Gastrocnemius medialis (tissue), 4 donors: ENCODE measurements around the gene SLC22A2. TPM values are rescaled to one million over a fixed set of nuclear protein-coding genes. Genes with fewer than 3 reads are reported as not detected.

Experiments
- ATAC-seq, 2 donors: fragments of 150-250 bp; one replicate each; pipeline ENCODE4 v1.9.1; 2016
- DNase-seq, 2 donors: peaks; one replicate each; pipeline ENCODE4 v3.0.0-alpha.2; 2019
- H3K27ac ChIP-seq, 4 donors: fragments of 200-600 bp; sonication (generic); 1 replicate in 1 of 4; 2 replicates in 3 of 4; pipeline ENCODE4 v1.5.1; 2016 to 2018; ENCODE audit warnings: mild to moderate bottlenecking in 2 of 4, moderate library complexity in 1 of 4
- H3K27me3 ChIP-seq, 3 donors: fragments of 200-600 bp; sonication (generic) in 2 of 3; 1 replicate in 1 of 3; 2 replicates in 2 of 3; pipeline versions ENCODE4 v1.5.1 to v1.6.0; 2016 to 2019; ENCODE audit warnings: mild to moderate bottlenecking in 1 of 3, moderate library complexity in 1 of 3
- H3K36me3 ChIP-seq, 2 donors: fragments of 200-600 bp; sonication (generic) in 1 of 2; one replicate each; pipeline ENCODE4 v1.5.1; 2017 to 2018
- H3K4me1 ChIP-seq, 2 donors: fragments of 200-600 bp; sonication (generic) in 1 of 2; one replicate each; pipeline ENCODE4 v1.5.1; 2016 to 2017; ENCODE audit warnings: mild to moderate bottlenecking in 2 of 2
- H3K4me3 ChIP-seq, 4 donors: fragments of 200-600 bp; sonication (generic) in 3 of 4; 1 replicate in 1 of 4; 2 replicates in 3 of 4; pipeline ENCODE4 v1.5.1; 2016 to 2019; ENCODE audit warnings: mild to moderate bottlenecking in 2 of 4
- H3K9me3 ChIP-seq, 3 donors: fragments of 200-600 bp; sonication (generic) in 2 of 3; 1 replicate in 1 of 3; 2 replicates in 2 of 3; pipeline ENCODE4 v1.5.1; 2016 to 2019
- CTCF ChIP-seq, 5 experiments: fragments of 450-650 bp in 3 of 5; fragments of 200-600 bp in 2 of 5; sonication (generic) in 2 of 5; IDR thresholded peaks in 4 of 5; conservative IDR thresholded peaks in 1 of 5; 1 replicate in 4 of 5; 2 replicates in 1 of 5; pipeline ENCODE4 v1.5.1; 2016 to 2019; ENCODE audit warnings: antibody characterized with exemption in 5 of 5, mild to moderate bottlenecking in 3 of 5, moderate library complexity in 3 of 5
- POLR2A ChIP-seq, 2 donors: fragments of 450-650 bp; IDR thresholded peaks; one replicate each; pipeline ENCODE4 v1.6.1; 2017; ENCODE audit warnings: antibody characterized with exemption in 2 of 2, mild to moderate bottlenecking in 2 of 2, moderate library complexity in 2 of 2
- in situ Hi-C, 4 donors: fragments of 200-750 bp; cut with MboI; loops; one replicate each; pipeline versions ENCODE4 v1.15.0 to v1.8.0; 2017; ENCODE audit warnings: low sequenced_read_pairs in 4 of 4
- intact Hi-C: fragments of 100-400 bp; cut with DNase I; formaldehyde crosslinking; loops from one replicate; pipeline ENCODE4 v1.15.1; 2023; ENCODE audit warnings: low total_unique reads
- total RNA-seq, 4 donors: library from RNA; depleted of rRNA; stranded (reverse); fragments of >200 nt; gene quantifications; one replicate each; pipeline versions ENCODE4 v1.1.0 to v1.2.3, GENCODE V29; 2016

SLC22A2 gene
- total RNA-seq, 4 donors from 2014 or later, result not detected

- Histone ChIP-seq H3K4me1 (peaks cover 30 to 31% of the 10 kb centered on the region in 2 donors), H3K9me3 (no peaks in the 10 kb centered on the region), H3K36me3 (no peaks in the 10 kb centered on the region), H3K4me3 (no peak overlapping the region), H3K27me3 (no peaks in the 10 kb centered on the region), H3K27ac (peak overlapping the region; percentile 46 to 82 (median 73))
- in situ Hi-C loops, result no loop called here
- intact Hi-C loops, result loop anchor here (10.0 kb wide), 2 partner anchors 128 to 1148 kb away; no protein-coding TSS in a partner anchor
- DNase-seq, result no peak
- TF ChIP-seq CTCF (IDR thresholded peaks at IDR 0.05 in 4 of 5, conservative IDR thresholded peaks at IDR 0.05 in 1 of 5) (no peak), POLR2A (IDR thresholded peaks at IDR 0.05) (no peak)
- ATAC-seq, result peak in 1 of 2 donors; percentile 39
Measured at GRCh38 chr6:160273196-160273595, 14.6 kb upstream of the SLC22A2 start.

GRCh38 chr6:160272707-160273106 lies 14.1 kb upstream of the SLC22A2 start:
- in situ Hi-C loops, result no loop called here
- H3K4me1 ChIP-seq, result peaks cover 30 to 31% of the 10 kb centered on the region in 2 donors

GRCh38 chr6:160270347-160270746 lies 11.7 kb upstream of the SLC22A2 start:
- in situ Hi-C loops, result no loop called here
- ATAC-seq, result no peak
- H3K27ac ChIP-seq, result no peak overlapping the region
- H3K36me3 ChIP-seq, result no peaks in the 10 kb centered on the region
- TF ChIP-seq CTCF (IDR thresholded peaks at IDR 0.05 in 4 of 5, conservative IDR thresholded peaks at IDR 0.05 in 1 of 5) (no peak), POLR2A (IDR thresholded peaks at IDR 0.05) (no peak)
- H3K9me3 ChIP-seq, result no peaks in the 10 kb centered on the region
- intact Hi-C loops, result loop anchor here (10.0 kb wide), 2 partner anchors 126 to 1146 kb away; no protein-coding TSS in a partner anchor
- no peaks in the 10 kb centered on the region for H3K27me3 ChIP-seq
- no peak for DNase-seq
- H3K4me3 ChIP-seq, result no peak overlapping the region
- peaks cover 20 to 21% of the 10 kb centered on the region in 2 donors for H3K4me1 ChIP-seq

More at GRCh38 chr6:160272707-160273106, 14.1 kb upstream of the SLC22A2 start:
- no peak for DNase-seq
- TF ChIP-seq POLR2A (IDR thresholded peaks at IDR 0.05), result no peak
- TF ChIP-seq CTCF (IDR thresholded peaks at IDR 0.05 in 4 of 5, conservative IDR thresholded peaks at IDR 0.05 in 1 of 5), result no peak
- H3K36me3 ChIP-seq, result no peaks in the 10 kb centered on the region
- no peak overlapping the region for H3K4me3 ChIP-seq
- no peak for ATAC-seq
- intact Hi-C loops, result loop anchor here (1.0 to 10.0 kb wide), 3 partner anchors 128 to 1148 kb away; no protein-coding TSS in a partner anchor
- H3K9me3 ChIP-seq, result no peaks in the 10 kb centered on the region
- no peaks in the 10 kb centered on the region for H3K27me3 ChIP-seq
- peak overlapping the region in 3 of 4 donors; percentile 68 to 82 (median 78) for H3K27ac ChIP-seq

GRCh38 chr6:160269771-160270170 lies 11.2 kb upstream of the SLC22A2 start:
- TF ChIP-seq CTCF (IDR thresholded peaks at IDR 0.05 in 4 of 5, conservative IDR thresholded peaks at IDR 0.05 in 1 of 5) (no peak), POLR2A (IDR thresholded peaks at IDR 0.05) (no peak)
- ATAC-seq, result no peak
- Histone ChIP-seq H3K4me3 (no peak overlapping the region), H3K27ac (no peak overlapping the region), H3K4me1 (peaks cover 15% of the 10 kb centered on the region in 2 donors), H3K27me3 (no peaks in the 10 kb centered on the region), H3K9me3 (no peaks in the 10 kb centered on the region), H3K36me3 (no peaks in the 10 kb centered on the region)
- DNase-seq, result no peak
- intact Hi-C loops (loop anchor here (10.0 kb wide), 2 partner anchors 125 to 1145 kb away; no protein-coding TSS in a partner anchor), in situ Hi-C loops (no loop called here)
